NCI-H524 (cell line): Measurements from ENCODE around the gene CABP2.
"Not testable (repeated sequence)": the region's sequence is repeated elsewhere in the genome, so short reads cannot be mapped to it uniquely, and the experiment has no call there.

ENCODE experiments used
- DNase-seq, 2 experiments: peaks; one replicate each; lab custom pipeline; 2025; lab: John Stamatoyannopoulos, UW

Gene CABP2

DNA sequence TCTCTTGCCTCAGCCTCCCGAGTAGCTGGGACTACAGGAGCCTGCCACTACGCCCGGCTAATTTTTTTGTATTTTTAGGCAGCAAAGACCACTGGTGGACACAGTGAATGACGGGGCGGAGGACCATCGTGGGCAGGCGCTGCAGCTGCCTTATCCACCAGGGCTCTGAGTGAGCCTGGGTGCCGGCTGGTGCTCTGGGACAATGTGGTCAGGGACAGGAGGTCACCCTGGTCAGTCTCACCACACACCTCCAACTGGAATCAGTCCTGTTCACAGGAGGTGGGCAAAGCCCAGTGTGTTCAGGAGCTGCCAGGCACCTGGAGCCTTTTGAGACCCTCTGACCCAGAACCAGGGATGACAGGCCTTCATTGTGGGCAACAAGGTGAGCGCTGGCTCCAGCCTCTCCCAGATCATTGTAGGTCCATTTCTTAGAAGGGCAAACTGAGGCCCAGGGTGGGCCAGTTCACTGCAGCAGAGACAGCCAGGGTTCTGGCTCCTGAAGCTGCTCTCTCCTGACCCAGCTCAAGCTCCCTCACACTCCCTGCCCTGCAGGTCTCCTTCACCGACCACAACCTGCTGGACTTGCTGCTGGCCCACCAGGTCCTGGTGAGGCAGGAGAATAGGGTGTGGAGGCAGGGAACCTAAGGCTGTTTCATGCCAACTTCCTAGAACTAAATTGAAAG, 15.7 kb upstream of the CABP2 start:
- DNase-seq, result no peak

GRCh38 chr11:67538306-67538705, 15.1 kb upstream of the CABP2 start:
- DNase-seq, result no peak

DNA sequence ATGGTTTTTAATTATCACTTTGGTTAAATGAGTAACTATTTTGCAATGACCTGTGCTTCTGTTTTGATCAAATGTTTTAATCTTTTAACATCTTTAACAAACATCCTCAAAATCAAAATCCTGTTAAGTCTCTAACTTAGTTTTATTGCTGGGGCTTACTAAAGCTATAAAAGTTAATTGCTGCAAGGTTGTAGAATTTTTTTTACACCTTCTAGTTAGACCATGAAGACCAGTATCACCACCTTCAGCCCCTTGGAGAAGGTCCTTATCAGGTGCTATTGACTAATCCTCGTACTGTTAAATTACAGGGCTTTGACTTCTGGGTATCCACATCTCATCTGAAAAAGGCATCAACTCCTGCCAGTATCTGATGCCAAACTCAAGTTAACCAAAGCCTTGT, 12.3 kb upstream of the CABP2 start:
- DNase-seq, result no peak

GRCh38 chr11:67534070-67534679, 10.9 kb upstream of the CABP2 start:
- DNase-seq, result no peak

- no peak for DNase-seq
These were observed 9.6 kb upstream of the CABP2 start for GRCh38 chr11:67532889-67533288.

DNA sequence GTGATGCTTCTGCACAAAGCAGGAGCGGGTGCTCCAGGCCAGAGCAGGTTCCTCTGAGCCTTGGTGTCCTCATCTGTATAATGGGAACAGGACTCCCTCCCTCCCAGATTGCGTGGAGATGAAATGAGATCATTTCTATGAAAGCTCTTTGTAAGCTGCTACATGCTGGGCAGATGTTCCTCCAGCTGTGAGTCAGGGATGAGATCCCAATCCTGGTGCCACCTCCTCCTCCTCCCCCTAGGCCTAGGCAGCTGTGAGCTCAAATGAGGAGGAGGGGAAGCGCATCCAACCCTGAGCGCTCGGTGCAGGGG, 7.0 kb upstream of the CABP2 start:
- no peak for DNase-seq

DNA sequence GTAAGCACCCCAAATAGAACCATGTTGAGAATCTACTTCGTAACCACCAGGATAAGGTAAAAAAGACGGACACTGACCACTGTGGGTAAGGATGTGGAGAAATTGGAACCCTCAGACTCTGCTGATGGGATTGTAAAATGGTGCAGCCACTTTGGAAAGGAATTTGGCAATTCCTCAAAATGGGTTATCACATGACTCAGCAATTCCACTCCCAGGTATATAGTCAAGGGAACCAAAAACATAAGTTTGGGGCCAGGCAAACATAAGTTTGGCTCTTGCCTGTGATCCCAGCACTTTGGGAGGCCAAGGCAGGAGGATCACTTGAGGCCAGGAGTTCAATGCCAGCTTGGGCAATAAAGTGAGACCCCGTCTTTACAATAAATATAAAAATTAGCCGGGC, 5.1 kb upstream of the CABP2 start:
- no peak for DNase-seq

- no peak for DNase-seq
These were observed 2.2 kb upstream of the CABP2 start for GRCh38 chr11:67525275-67525976.

- no peak for DNase-seq
These were observed 1.2 kb upstream of the CABP2 start for GRCh38 chr11:67524480-67524808.

DNA sequence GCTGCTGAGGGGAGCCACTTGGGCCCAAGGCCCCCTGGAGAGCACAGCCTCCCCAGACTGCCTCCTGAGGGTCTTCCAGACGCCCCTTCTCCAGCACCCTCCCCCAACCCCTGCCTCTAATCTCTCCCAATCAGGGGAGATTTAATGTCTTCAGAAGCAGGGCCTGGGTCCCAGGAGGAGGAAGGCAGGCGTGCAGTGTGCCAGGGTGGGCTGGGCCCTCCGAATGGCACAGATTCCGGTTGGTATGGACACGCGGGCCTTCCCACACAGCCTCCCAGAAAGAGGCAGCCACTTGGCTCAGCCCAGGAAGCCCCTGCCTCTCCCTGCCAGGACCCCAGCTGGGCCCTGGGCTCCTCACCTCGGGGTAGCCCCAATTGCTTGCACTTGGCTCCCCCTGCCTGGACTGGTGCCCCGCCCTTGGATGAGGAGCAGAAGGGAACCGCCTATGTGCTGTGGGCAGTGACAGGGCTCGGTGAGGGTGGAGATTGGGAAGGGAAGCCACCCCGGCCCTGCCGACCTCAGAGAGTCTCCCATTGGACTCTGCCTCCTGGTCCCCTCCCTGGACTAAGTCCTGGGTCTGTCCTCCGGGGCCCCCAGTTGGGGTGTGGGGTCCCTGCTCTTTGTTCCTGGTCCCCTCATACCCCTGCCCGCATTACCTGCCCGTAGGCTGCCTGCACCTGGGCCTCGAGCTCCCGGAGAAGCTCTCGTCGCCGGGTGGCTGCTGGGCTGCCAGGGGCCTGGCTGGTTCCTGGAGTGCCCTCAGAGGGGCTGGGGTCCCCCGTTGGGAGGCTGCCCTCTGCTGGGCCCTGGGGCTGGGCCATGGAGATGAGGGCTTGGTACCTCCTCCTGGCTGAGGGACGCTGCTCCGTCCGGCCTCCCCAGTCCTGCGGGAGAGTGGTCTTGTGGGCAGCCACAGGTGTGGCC, 572 bp upstream of the CABP2 start:
- DNase-seq, result no peak

GRCh38 chr11:67522338-67522737, 908 bp downstream of the CABP2 start:
- DNase-seq, result no peak

GRCh38 chr11:67521924-67522323, 1.3 kb downstream of the CABP2 start:
- no peak for DNase-seq

DNA sequence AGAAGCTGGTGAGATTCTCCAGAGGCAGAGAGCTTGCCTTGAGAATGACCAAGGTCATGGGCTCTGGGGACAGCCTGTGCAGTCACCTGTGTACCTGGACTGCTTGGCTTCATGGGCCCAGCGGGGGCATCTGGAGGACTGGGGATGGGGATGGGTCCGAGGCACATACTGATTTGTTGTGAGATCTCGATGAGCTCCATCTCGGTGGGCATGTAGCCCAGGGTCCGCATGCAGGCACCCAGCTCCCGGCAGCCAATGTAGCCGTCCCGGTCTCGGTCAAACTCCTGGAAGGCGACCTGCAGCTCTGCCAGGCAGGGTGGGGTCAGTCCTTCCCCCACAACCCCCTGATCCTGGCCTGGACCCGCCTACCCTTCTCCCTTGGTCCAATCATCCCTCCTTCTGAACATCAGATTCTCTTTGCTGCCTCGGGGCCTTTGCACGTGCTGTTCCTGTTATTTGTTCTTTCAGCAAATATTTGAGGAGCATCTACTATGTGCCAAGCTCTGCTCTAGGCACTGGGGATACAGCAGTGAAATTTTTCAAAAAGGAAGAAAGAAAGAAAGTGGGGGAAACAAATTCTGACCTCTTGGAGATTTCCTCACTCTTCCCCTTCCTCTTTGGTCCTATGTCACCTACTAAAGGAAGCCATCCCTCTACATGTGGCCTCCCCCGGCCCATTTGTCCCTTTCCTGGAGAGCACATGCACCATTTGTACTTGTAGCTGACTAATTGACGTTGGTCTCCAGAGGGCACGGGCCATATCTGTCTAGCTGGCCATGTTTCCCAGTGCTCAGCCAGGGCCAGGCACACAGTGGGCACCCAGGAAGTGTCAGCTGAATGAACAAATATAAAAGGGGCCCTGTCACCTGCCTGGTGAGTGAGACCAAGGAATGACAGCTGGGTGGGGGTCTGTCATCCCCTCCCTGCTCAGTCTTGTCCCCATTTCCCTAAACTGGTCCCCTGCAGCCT, 2.1 kb downstream of the CABP2 start:
- no peak for DNase-seq

DNA sequence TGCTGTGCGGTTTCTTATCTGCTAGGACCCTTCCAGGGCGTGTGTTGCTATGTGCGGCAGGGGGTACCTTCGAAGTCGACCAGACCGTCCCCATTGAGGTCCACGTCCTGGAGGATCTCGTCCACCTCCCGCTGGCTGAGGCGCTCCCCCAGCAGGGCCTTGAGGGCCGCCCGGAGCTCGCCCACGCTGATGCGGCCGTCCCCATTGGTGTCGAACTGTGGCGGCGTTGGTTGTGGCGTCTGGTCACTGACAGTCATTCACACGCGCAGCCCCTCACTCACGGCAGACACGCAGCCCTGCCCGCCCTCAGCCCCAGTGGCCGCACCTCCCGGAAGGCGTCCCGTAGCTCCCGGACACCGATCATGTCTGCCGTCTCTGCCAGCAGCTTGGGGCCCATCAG, 3.5 kb downstream of the CABP2 start:
- DNase-seq, result no peak

- peak in 1 of 2 experiments; percentile 31 for DNase-seq
These were observed 5.3 kb downstream of the CABP2 start for GRCh38 chr11:67517784-67518552.

DNA sequence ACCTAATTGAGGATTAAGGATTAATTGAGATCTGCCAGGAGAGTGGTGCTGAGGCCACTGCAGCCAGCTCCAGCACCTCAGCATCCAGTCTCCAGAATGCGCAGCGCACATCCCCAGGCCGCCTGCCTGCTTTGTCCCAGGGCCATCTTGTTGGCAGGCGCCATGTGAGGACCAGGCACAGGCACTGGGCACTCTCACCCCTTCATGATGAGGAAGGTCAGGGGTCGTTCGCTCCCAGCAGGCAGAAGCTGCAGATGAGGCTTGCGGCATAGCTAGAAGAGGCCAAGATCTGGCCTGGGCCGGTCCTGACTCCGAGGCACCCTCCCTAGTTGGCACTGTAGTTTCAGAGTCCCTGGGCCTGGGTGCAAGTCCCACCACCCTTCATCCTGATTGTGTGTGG, 6.4 kb downstream of the CABP2 start:
- no peak for DNase-seq

DNA sequence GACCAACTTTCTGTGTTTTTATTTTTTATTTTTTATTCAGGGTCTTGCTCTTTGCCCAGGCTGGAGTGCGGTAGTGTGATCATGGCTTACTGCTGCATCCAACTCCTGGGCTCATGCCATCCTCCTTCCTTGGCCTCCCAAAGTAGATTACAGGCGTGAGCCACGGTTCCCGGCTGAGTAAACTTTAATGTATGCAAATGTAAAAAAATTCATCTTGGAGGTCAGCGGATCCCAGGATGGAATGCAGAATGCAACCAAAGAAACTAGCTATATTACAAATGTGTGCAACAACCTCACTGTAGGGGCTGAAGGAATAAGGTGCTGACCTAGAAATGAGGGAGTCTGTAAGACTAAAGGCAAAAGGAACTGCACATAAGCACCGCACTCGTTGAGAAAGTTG, 9.1 kb downstream of the CABP2 start:
- no peak for DNase-seq

DNA sequence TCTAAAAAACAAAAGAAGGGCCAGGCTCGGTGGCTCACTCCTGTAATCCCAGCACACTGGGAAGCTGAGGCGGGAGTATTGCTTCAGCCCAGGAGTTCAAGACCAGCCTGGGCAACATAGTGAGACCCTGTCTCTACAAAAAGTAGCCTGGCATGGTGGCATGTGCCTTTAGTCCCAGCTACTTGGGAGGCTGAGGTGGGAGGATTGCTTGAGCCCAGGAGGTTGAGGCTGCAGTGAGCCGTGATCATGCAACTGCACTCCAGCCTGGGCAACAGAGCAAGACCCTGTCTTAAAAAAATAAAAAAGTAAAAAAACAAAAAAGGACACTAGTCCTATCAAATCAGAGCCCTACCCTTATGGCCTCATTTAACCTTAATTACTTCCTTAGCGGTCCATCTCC, 11.7 kb downstream of the CABP2 start:
- DNase-seq, result not testable (repeated sequence)

DNA sequence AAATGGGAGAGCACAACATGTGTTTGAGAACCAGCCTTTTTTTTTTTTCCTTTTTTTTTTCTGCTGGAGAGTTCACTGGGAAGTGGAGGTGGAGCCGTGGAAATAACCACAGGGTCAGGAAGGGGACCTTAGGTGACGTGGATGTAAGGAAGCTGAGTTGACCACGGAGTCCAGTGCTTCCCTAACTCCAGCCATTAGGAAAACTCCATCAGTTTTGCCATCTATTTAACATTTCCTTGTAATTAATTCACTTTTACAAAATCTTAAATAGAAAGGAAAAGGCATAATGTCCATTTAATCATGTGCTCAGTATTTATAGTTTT, 13.3 kb downstream of the CABP2 start:
- no peak for DNase-seq

DNA sequence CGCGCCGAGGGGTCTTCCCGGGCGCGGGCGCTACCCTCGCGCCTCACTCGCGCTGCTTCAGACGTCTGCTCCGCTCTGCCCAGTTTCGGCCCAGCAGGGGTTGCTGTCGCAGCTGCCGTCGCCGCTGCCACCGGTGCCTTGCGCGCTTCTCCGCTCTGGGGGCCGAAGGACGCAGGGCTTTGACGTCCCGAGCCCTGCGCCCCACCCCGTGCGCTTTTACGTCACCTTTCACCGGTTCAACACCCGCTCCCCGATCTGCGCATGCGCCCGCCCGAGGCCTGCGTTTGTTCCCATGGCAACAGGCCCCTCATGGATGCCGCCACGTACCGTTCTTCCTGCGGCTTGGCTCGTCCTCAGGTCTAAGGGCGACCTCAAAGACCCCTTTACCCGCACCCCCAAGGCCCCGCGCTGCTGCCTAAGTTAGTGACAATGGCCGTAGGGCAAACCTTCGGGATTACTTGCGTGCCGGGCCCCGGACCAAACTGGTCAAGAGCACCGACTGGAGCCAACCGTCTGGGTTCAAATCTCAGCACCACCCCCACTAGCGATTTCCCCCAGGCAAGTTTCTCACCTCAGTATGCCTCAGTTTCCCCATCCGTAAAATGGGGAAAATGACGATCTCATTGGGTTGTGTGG, 14.6 kb downstream of the CABP2 start:
- DNase-seq, result peak; percentile 91 to 96
